Sigmoid colon (tissue), 3 donors: Measurements from ENCODE around the gene CEP152.

ENCODE experiments used
- CTCF ChIP-seq, 4 experiments: fragments of 450-650 bp in 3 of 4; fragments of 200-600 bp in 1 of 4; IDR thresholded peaks; one replicate each; pipeline ENCODE4 v1.5.1; 2016 to 2019; ENCODE audit warnings: antibody characterized with exemption in 4 of 4, mild to moderate bottlenecking in 3 of 4, moderate library complexity in 2 of 4
- POLR2A ChIP-seq, 2 donors: fragments of 450-650 bp; IDR thresholded peaks; one replicate each; pipeline ENCODE4 v1.6.1; 2016; ENCODE audit warnings: antibody characterized with exemption in 2 of 2, mild to moderate bottlenecking in 2 of 2, moderate library complexity in 2 of 2

- TF ChIP-seq POLR2A (IDR thresholded peaks at IDR 0.05) (no peak), CTCF (IDR thresholded peaks at IDR 0.05) (no peak)
Observed at GRCh38 chr15:48730506-48730905, 80.4 kb downstream of the CEP152 start.
